Measurements from ENCODE around the gene TCF7. TPM values are rescaled to one million over a fixed set of nuclear protein-coding genes. Genes with fewer than 3 reads are reported as not detected.
A peak's percentile ranks its signal among the peaks of the same experiment; 100 is the strongest.

Gene TCF7
- total RNA-seq, 8 experiments from 2014 or later = 2.2 to 20.9 (median 5.3) TPM

GRCh38 chr5:134083517-134083916, 31.0 kb upstream of the TCF7 start:
- 37 to 43% (median 40%) methylated on average over 1 to 3 of the region's 5 CpGs; no CpG with 5 or more reads in 7 of the 10 experiments for WGBS, 10 experiments
- in situ Hi-C loops (cut with MboI; ENCODE audit: low pct_unique_long_range_greater_than_20kb in 2 of 9, low sequenced_read_pairs in 9 of 9, unreplicated experiment in 9 of 9) = no loop called here
- ATAC-seq (replicated peaks in 6 of 8) = peak in 1 of 8 experiments; percentile 14

GRCh38 chr5:134084022-134084565, 30.4 kb upstream of the TCF7 start:
- peak in 1 of 8 experiments; percentile 59 for ATAC-seq (replicated peaks in 6 of 8)
- H3K4me3 ChIP-seq = no peak overlapping the region
- 67 to 92% (median 85%) methylated on average over 1 to 3 of the region's 5 CpGs; no CpG with 5 or more reads in 5 of the 10 experiments for WGBS, 10 experiments
- in situ Hi-C loops (cut with MboI; ENCODE audit: low pct_unique_long_range_greater_than_20kb in 2 of 9, low sequenced_read_pairs in 9 of 9, unreplicated experiment in 9 of 9) = no loop called here
- H3K27ac ChIP-seq = no peak overlapping the region
- H3K4me1 ChIP-seq (replicated peaks in 1 of 2) = no peaks in the 10 kb centered on the region

More at GRCh38 chr5:134083517-134083916, 31.0 kb upstream of the TCF7 start:
- Histone ChIP-seq H3K4me3 (no peak overlapping the region), H3K27ac (no peak overlapping the region), H3K4me1 (replicated peaks in 1 of 2) (no peaks in the 10 kb centered on the region)

- no peak for ATAC-seq (replicated peaks in 6 of 8)
- in situ Hi-C loops (cut with MboI; ENCODE audit: low pct_unique_long_range_greater_than_20kb in 2 of 9, low sequenced_read_pairs in 9 of 9, unreplicated experiment in 9 of 9) = no loop called here
- Histone ChIP-seq H3K27ac (no peak overlapping the region), H3K4me3 (no peak overlapping the region), H3K4me1 (replicated peaks in 1 of 2) (no peaks in the 10 kb centered on the region)
- WGBS, 10 experiments = 0 to 100% (median 47%) methylated on average over 1 to 2 of the region's 2 CpGs; no CpG with 5 or more reads in 4 of the 10 experiments
Observed at GRCh38 chr5:134084570-134084969, 29.9 kb upstream of the TCF7 start.

GRCh38 chr5:134085411-134085810, 29.1 kb upstream of the TCF7 start:
- in situ Hi-C loops (cut with MboI; ENCODE audit: low pct_unique_long_range_greater_than_20kb in 2 of 9, low sequenced_read_pairs in 9 of 9, unreplicated experiment in 9 of 9) = no loop called here
- Histone ChIP-seq H3K4me3 (no peak overlapping the region), H3K4me1 (replicated peaks in 1 of 2) (no peaks in the 10 kb centered on the region), H3K27ac (no peak overlapping the region)
- ATAC-seq (replicated peaks in 6 of 8) = no peak
- 70 to 100% (median 78%) methylated on average over 1 to 5 of the region's 6 CpGs; no CpG with 5 or more reads in 5 of the 10 experiments for WGBS, 10 experiments

GRCh38 chr5:134086225-134086942, 28.1 kb upstream of the TCF7 start:
- 30 to 85% (median 70%) methylated on average over 4 to 8 of the region's 8 CpGs; no CpG with 5 or more reads in 1 of the 10 experiments for WGBS, 10 experiments
- no peak overlapping the region for H3K4me3 ChIP-seq
- ATAC-seq (replicated peaks in 6 of 8) = no peak
- H3K4me1 ChIP-seq (replicated peaks in 1 of 2) = no peaks in the 10 kb centered on the region
- no peak overlapping the region for H3K27ac ChIP-seq
- in situ Hi-C loops (cut with MboI; ENCODE audit: low pct_unique_long_range_greater_than_20kb in 2 of 9, low sequenced_read_pairs in 9 of 9, unreplicated experiment in 9 of 9) = no loop called here

GRCh38 chr5:134086943-134087305, 27.6 kb upstream of the TCF7 start:
- H3K27ac ChIP-seq = no peak overlapping the region
- H3K4me1 ChIP-seq (replicated peaks in 1 of 2) = no peaks in the 10 kb centered on the region
- no peak for ATAC-seq (replicated peaks in 6 of 8)
- H3K4me3 ChIP-seq = no peak overlapping the region
- WGBS, 10 experiments = 60 to 100% (median 98%) methylated on average over 1 to 9 of the region's 12 CpGs; no CpG with 5 or more reads in 4 of the 10 experiments
- in situ Hi-C loops (cut with MboI; ENCODE audit: low pct_unique_long_range_greater_than_20kb in 2 of 9, low sequenced_read_pairs in 9 of 9, unreplicated experiment in 9 of 9) = no loop called here

- Histone ChIP-seq H3K4me1 (replicated peaks in 1 of 2) (peaks cover 0 to 3% of the 10 kb centered on the region in 2 donors), H3K27ac (no peak overlapping the region), H3K4me3 (no peak overlapping the region)
- in situ Hi-C loops (cut with MboI; ENCODE audit: low pct_unique_long_range_greater_than_20kb in 2 of 9, low sequenced_read_pairs in 9 of 9, unreplicated experiment in 9 of 9) = no loop called here
- ATAC-seq (replicated peaks in 6 of 8) = no peak
Observed at GRCh38 chr5:134088291-134088690, 26.2 kb upstream of the TCF7 start.

- in situ Hi-C loops (cut with MboI; ENCODE audit: low pct_unique_long_range_greater_than_20kb in 2 of 9, low sequenced_read_pairs in 9 of 9, unreplicated experiment in 9 of 9) = no loop called here
- peaks cover 0 to 3% of the 10 kb centered on the region in 2 donors for H3K4me1 ChIP-seq (replicated peaks in 1 of 2)
- 0 to 100% (median 64%) methylated on average over 1 to 4 of the region's 5 CpGs; no CpG with 5 or more reads in 4 of the 10 experiments for WGBS, 10 experiments
- no peak overlapping the region for H3K27ac ChIP-seq
- no peak overlapping the region for H3K4me3 ChIP-seq
- ATAC-seq (replicated peaks in 6 of 8) = peak in 3 of 8 experiments; percentile 41 to 80 (median 61)
Observed at GRCh38 chr5:134088994-134089560, 25.4 kb upstream of the TCF7 start.

- Histone ChIP-seq H3K4me3 (no peak overlapping the region), H3K4me1 (replicated peaks in 1 of 2) (peaks cover 0 to 3% of the 10 kb centered on the region in 2 donors), H3K27ac (no peak overlapping the region)
- in situ Hi-C loops (cut with MboI; ENCODE audit: low pct_unique_long_range_greater_than_20kb in 2 of 9, low sequenced_read_pairs in 9 of 9, unreplicated experiment in 9 of 9) = no loop called here
- 33 to 100% methylated on average over 1 to 3 of the region's 5 CpGs; no CpG with 5 or more reads in 8 of the 10 experiments for WGBS, 10 experiments
- no peak for ATAC-seq (replicated peaks in 6 of 8)
Observed at GRCh38 chr5:134090522-134090921, 24.0 kb upstream of the TCF7 start.

GRCh38 chr5:134091626-134092121, 22.8 kb upstream of the TCF7 start:
- Histone ChIP-seq H3K4me3 (no peak overlapping the region), H3K27ac (no peak overlapping the region), H3K4me1 (replicated peaks in 1 of 2) (peaks cover 0 to 3% of the 10 kb centered on the region in 2 donors)
- in situ Hi-C loops (cut with MboI; ENCODE audit: low pct_unique_long_range_greater_than_20kb in 2 of 9, low sequenced_read_pairs in 9 of 9, unreplicated experiment in 9 of 9) = no loop called here
- WGBS, 10 experiments = 0 to 88% (median 80%) methylated on average over 1 to 5 of the region's 6 CpGs; no CpG with 5 or more reads in 5 of the 10 experiments
- ATAC-seq (replicated peaks in 6 of 8) = peak in 1 of 8 experiments; percentile 18

GRCh38 chr5:134092875-134093274, 21.6 kb upstream of the TCF7 start:
- peaks cover 3 to 9% of the 10 kb centered on the region in 2 donors for H3K4me1 ChIP-seq (replicated peaks in 1 of 2)
- no peak overlapping the region for H3K4me3 ChIP-seq
- ATAC-seq (replicated peaks in 6 of 8) = peak in 6 of 8 experiments; percentile 17 to 92 (median 60)
- 0 to 100% (median 80%) methylated on average over 1 of the region's 1 CpG; no CpG with 5 or more reads in 5 of the 10 experiments for WGBS, 10 experiments
- in situ Hi-C loops (cut with MboI; ENCODE audit: low pct_unique_long_range_greater_than_20kb in 2 of 9, low sequenced_read_pairs in 9 of 9, unreplicated experiment in 9 of 9) = no loop called here
- no peak overlapping the region for H3K27ac ChIP-seq

GRCh38 chr5:134093351-134093750, 21.1 kb upstream of the TCF7 start:
- Histone ChIP-seq H3K27ac (no peak overlapping the region), H3K4me3 (no peak overlapping the region), H3K4me1 (replicated peaks in 1 of 2) (peaks cover 3 to 9% of the 10 kb centered on the region in 2 donors)
- whole genome bisulfite sequencing, 10 experiments = 69 to 100% (median 82%) methylated on average over 1 to 2 of the region's 5 CpGs; no CpG with 5 or more reads in 7 of the 10 experiments
- in situ Hi-C loops (cut with MboI; ENCODE audit: low pct_unique_long_range_greater_than_20kb in 2 of 9, low sequenced_read_pairs in 9 of 9, unreplicated experiment in 9 of 9) = no loop called here
- ATAC-seq (replicated peaks in 6 of 8) = peak in 1 of 8 experiments; percentile 7

GRCh38 chr5:134095293-134095692, 19.2 kb upstream of the TCF7 start:
- WGBS, 10 experiments = 57 to 100% (median 90%) methylated on average over 1 to 3 of the region's 3 CpGs; no CpG with 5 or more reads in 3 of the 10 experiments
- ATAC-seq (replicated peaks in 6 of 8) = no peak
- peaks cover 3 to 24% of the 10 kb centered on the region in 2 donors for H3K4me1 ChIP-seq (replicated peaks in 1 of 2)
- H3K27ac ChIP-seq = no peak overlapping the region
- H3K4me3 ChIP-seq = no peak overlapping the region
- in situ Hi-C loops (cut with MboI; ENCODE audit: low pct_unique_long_range_greater_than_20kb in 2 of 9, low sequenced_read_pairs in 9 of 9, unreplicated experiment in 9 of 9) = no loop called here
